22Rv1 (cell line): Measurements from ENCODE around the gene CCDC187.

Experiments
- ZFX ChIP-seq: fragments of 450-650 bp; IDR thresholded peaks from 2 replicates; pipeline ENCODE4 v1.6.1; 2017; ENCODE audit warnings: antibody characterized with exemption, borderline replicate concordance
- TF ChIP-seq, protein P1 (sequence below): fragments of 450-650 bp; IDR thresholded peaks from 2 replicates; pipeline ENCODE4 v1.5.1; 2017; ENCODE audit warnings: mild to moderate bottlenecking

DNA sequence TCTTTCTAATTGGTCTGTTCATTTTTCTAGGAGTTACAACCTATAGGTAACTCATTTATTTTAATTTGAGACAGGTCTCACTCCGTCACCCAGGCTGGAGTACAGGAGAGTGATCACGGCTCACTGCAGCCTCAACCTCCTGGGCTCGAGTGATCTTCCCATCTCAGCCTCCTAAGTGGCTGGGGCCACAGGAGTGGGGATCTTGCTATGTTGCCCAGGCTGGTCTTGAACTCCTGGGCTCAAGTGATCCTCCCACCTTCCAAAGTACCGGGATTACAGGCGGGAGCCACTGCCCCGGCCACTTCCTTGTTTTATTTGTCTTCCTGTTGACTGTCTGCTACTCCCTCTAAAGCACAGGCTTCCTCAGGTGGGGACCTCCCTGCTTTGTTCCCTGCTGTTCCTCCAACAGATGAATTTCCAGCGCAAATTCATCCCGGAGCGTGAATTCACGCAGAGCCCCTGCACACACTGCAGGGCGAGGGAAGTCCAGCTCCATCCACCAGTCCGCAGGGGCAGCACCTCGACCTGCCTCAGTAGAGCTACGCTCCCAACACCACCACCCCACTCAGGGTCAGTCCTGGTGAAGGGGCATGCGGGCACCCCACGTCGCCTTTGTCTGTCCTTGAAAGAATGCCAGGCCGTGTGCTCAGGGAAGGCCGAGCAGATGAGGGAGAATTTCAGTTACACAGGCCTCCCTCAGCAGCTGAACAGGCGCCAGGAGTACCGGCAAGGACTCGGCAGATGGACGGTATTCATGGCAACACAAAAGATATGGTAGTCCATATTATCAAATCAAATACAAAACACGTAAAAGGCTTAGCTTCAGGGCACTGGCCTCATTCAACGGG, 64.5 kb downstream of the CCDC187 start:
- TF ChIP-seq, protein P1, sequence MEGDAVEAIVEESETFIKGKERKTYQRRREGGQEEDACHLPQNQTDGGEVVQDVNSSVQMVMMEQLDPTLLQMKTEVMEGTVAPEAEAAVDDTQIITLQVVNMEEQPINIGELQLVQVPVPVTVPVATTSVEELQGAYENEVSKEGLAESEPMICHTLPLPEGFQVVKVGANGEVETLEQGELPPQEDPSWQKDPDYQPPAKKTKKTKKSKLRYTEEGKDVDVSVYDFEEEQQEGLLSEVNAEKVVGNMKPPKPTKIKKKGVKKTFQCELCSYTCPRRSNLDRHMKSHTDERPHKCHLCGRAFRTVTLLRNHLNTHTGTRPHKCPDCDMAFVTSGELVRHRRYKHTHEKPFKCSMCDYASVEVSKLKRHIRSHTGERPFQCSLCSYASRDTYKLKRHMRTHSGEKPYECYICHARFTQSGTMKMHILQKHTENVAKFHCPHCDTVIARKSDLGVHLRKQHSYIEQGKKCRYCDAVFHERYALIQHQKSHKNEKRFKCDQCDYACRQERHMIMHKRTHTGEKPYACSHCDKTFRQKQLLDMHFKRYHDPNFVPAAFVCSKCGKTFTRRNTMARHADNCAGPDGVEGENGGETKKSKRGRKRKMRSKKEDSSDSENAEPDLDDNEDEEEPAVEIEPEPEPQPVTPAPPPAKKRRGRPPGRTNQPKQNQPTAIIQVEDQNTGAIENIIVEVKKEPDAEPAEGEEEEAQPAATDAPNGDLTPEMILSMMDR: no peak
- TF ChIP-seq ZFX: no peak
